Panc1 (cell line): ENCODE data around the gene FCSK. TPM values are rescaled to one million over a fixed set of nuclear protein-coding genes. Genes with fewer than 3 reads are reported as not detected.

ENCODE experiments used
- ATAC-seq: fragments of 200-7000 bp; cut with Tn5 transposase; 2 replicates; pipeline ENCODE4 v1.9.1; 2020; ENCODE audit warnings: mild to moderate bottlenecking, moderate library complexity
- BruUV-seq: library from RNA; stranded (reverse); fragments of 400-500 nt; replicated peaks from 2 replicates; lab custom pipeline; 2021; lab: Mats Ljungman, UMichigan
- CTCF ChIA-PET: fragments of 300-600 bp; sonication (Branson Sonifier 250); formaldehyde crosslinking; loops from one replicate; lab custom pipeline; 2022; ENCODE audit warnings: antibody characterized with exemption; lab: Charles Lee
- POLR2A ChIA-PET: fragments of 300-600 bp; sonication (Branson Sonifier 250); formaldehyde crosslinking; loops from one replicate; lab custom pipeline; 2022; ENCODE audit warnings: antibody characterized with exemption; lab: Charles Lee
- DNase-seq: peaks from one replicate; pipeline ENCODE4 v3.0.0-alpha.2; 2010; ENCODE audit warnings: low read depth, low spot score
- H3K27ac ChIP-seq: 2 replicates; pipeline ENCODE4 v1.5.1; 2011; ENCODE audit warnings: mild to moderate bottlenecking, low read length, inconsistent platforms
- H3K27me3 ChIP-seq: fragments of 200-500 bp; sonication (Bioruptor generic); 2 replicates; pipeline ENCODE4 v1.6.0; 2014; ENCODE audit warnings: low read length, inconsistent platforms; ENCODE audit not compliant: control insufficient read depth, insufficient read depth
- H3K36me3 ChIP-seq: fragments of 200-500 bp; sonication (Bioruptor generic); 2 replicates; pipeline ENCODE4 v1.5.1; 2014; ENCODE audit warnings: inconsistent platforms, mild to moderate bottlenecking, low read length, moderate library complexity; ENCODE audit not compliant: control insufficient read depth, insufficient read depth
- H3K4me1 ChIP-seq: 2 replicates; pipeline ENCODE4 v1.5.1; 2011; ENCODE audit warnings: inconsistent platforms, mild to moderate bottlenecking, low read length, moderate library complexity; ENCODE audit not compliant: control insufficient read depth, insufficient read depth
- H3K4me3 ChIP-seq, 2 experiments: 2 replicates each; pipeline ENCODE4 v1.5.1; 2011 to 2012; ENCODE audit warnings: low read depth in 2 of 2, low read length in 2 of 2, mild to moderate bottlenecking in 2 of 2, inconsistent platforms in 1 of 2, moderate library complexity in 1 of 2
- H3K9me3 ChIP-seq: fragments of 200-500 bp; sonication (Bioruptor generic); 2 replicates; pipeline ENCODE4 v1.5.1; 2014; ENCODE audit warnings: low read depth, mild to moderate bottlenecking, inconsistent platforms, low read length, moderate library complexity; ENCODE audit not compliant: control insufficient read depth, insufficient read depth
- CTCF ChIP-seq: fragments of 450-650 bp; IDR thresholded peaks from 2 replicates; pipeline ENCODE4 v1.5.1; 2017; ENCODE audit warnings: mild to moderate bottlenecking
- POLR2AphosphoS5 ChIP-seq: IDR thresholded peaks from 2 replicates; pipeline ENCODE4 v1.6.1; 2012; ENCODE audit warnings: mild to moderate bottlenecking, low read depth, low read length, moderate library complexity
- REST ChIP-seq, 2 experiments: IDR thresholded peaks; 2 replicates each; pipeline ENCODE4 v1.6.1; 2011 to 2012; ENCODE audit warnings: low read depth in 2 of 2, control low read depth in 1 of 2, low read length in 1 of 2, mild to moderate bottlenecking in 1 of 2, moderate library complexity in 1 of 2; ENCODE audit not compliant: insufficient read depth in 1 of 2
- SIN3A ChIP-seq: IDR thresholded peaks from 2 replicates; pipeline ENCODE4 v1.6.1; 2012; ENCODE audit warnings: low read depth, mild to moderate bottlenecking, low read length, moderate library complexity, borderline replicate concordance; ENCODE audit not compliant: insufficient read depth
- TCF7L2 ChIP-seq: IDR thresholded peaks from 2 replicates; pipeline ENCODE4 v1.6.1; 2011; ENCODE audit warnings: mild to moderate bottlenecking, low read depth, low read length, inconsistent platforms
- in situ Hi-C: cut with HindIII; loops from 2 replicates; pipeline ENCODE4 v1.10.0; 2016; ENCODE audit warnings: low sequenced_read_pairs, low pct_unique_long_range_greater_than_20kb
- intact Hi-C: fragments of 100-400 bp; cut with micrococcal nuclease; formaldehyde crosslinking; loops from one replicate; pipeline ENCODE4 v1.10.0; 2022; ENCODE audit not compliant: unreplicated experiment
- total RNA-seq: library from RNA; stranded (reverse); gene quantifications from one replicate; pipeline ENCODE4 v1.2.1, GENCODE V29; 2021; ENCODE audit not compliant: unreplicated experiment

Gene FCSK
- total RNA-seq, 1 experiment from 2014 or later = 16.9 TPM

GRCh38 chr16:70474320-70475053 lies 20.1 kb downstream of the FCSK start:
- H3K27me3 ChIP-seq = no peaks in the 10 kb centered on the region
- POLR2A ChIA-PET = no interaction called here
- peaks cover 11% of the 10 kb centered on the region for H3K4me1 ChIP-seq
- no peaks in the 10 kb centered on the region for H3K36me3 ChIP-seq
- BruUV-seq = no TSS peak
- CTCF ChIA-PET = no interaction called here
- H3K27ac ChIP-seq = no peak overlapping the region
- no peak overlapping the region for H3K4me3 ChIP-seq
- intact Hi-C loops (no loop called here), in situ Hi-C loops (no loop called here)
- DNase-seq = no peak
- TF ChIP-seq TCF7L2 (no peak), CTCF (no peak)
- no peaks in the 10 kb centered on the region for H3K9me3 ChIP-seq
- ATAC-seq = no peak

- ATAC-seq (no peak), DNase-seq (no peak)
- in situ Hi-C loops = no loop called here
- no peaks in the 10 kb centered on the region for H3K9me3 ChIP-seq
- H3K4me1 ChIP-seq = peaks cover 11% of the 10 kb centered on the region
- H3K4me3 ChIP-seq = no peak overlapping the region
- no peaks in the 10 kb centered on the region for H3K36me3 ChIP-seq
- ChIA-PET CTCF (no interaction called here), POLR2A (no interaction called here)
- intact Hi-C loops = no loop called here
- no peak for TF ChIP-seq SIN3A
- TF ChIP-seq REST (IDR thresholded peaks at IDR 0.05; ENCODE audit: insufficient read depth in 1 of 2, low read depth in 2 of 2, low read length in 1 of 2) = no peak
- no peak for TF ChIP-seq CTCF
- no peak for TF ChIP-seq TCF7L2
- no peak for TF ChIP-seq POLR2AphosphoS5
- no TSS peak for BruUV-seq
- no peaks in the 10 kb centered on the region for H3K27me3 ChIP-seq
- no peak overlapping the region for H3K27ac ChIP-seq
These were observed 20.9 kb downstream of the FCSK start for GRCh38 chr16:70475054-70475871.
